NT2/D1 (cell line): ENCODE results near the gene DLK2.
"Not testable (repeated sequence)": the region's sequence is repeated elsewhere in the genome, so short reads cannot be mapped to it uniquely, and the experiment has no call there.

Source experiments
- DNase-seq: peaks from one replicate; pipeline ENCODE4 v3.0.0-alpha.2; 2011; ENCODE audit warnings: low read depth, low spot score
- H3K27me3 ChIP-seq: 2 replicates; pipeline ENCODE4 v1.6.0; 2011; ENCODE audit warnings: mild to moderate bottlenecking; ENCODE audit not compliant: insufficient read length, insufficient read depth
- H3K36me3 ChIP-seq: 2 replicates; pipeline ENCODE4 v1.6.1; 2011; ENCODE audit warnings: mild to moderate bottlenecking, low read length, mixed read lengths; ENCODE audit not compliant: insufficient read depth, insufficient read length
- H3K4me1 ChIP-seq: 2 replicates; pipeline ENCODE4 v1.5.1; 2011; ENCODE audit not compliant: insufficient read depth, insufficient read length
- H3K4me3 ChIP-seq: 2 replicates; pipeline ENCODE4 v1.5.1; 2011; ENCODE audit warnings: low read depth; ENCODE audit not compliant: insufficient read length
- H3K9ac ChIP-seq: 2 replicates; pipeline ENCODE4 v1.6.0; 2011; ENCODE audit warnings: low read depth; ENCODE audit not compliant: insufficient read length
- H3K9me3 ChIP-seq: 2 replicates; pipeline ENCODE4 v1.5.1; 2011; ENCODE audit warnings: mild to moderate bottlenecking, low read length; ENCODE audit not compliant: insufficient read depth
- SUZ12 ChIP-seq: IDR thresholded peaks from 2 replicates; pipeline ENCODE4 v1.6.1; 2011; ENCODE audit not compliant: insufficient read length, insufficient read depth; ENCODE audit errors: extremely low read depth
- YY1 ChIP-seq: IDR thresholded peaks from 2 replicates; pipeline ENCODE4 v1.6.1; 2011; ENCODE audit not compliant: insufficient read length, insufficient read depth
- ZNF274 ChIP-seq: IDR thresholded peaks from 2 replicates; pipeline ENCODE4 v1.6.1; 2011; ENCODE audit warnings: mild to moderate bottlenecking, low read depth, low read length

Gene DLK2

DNA sequence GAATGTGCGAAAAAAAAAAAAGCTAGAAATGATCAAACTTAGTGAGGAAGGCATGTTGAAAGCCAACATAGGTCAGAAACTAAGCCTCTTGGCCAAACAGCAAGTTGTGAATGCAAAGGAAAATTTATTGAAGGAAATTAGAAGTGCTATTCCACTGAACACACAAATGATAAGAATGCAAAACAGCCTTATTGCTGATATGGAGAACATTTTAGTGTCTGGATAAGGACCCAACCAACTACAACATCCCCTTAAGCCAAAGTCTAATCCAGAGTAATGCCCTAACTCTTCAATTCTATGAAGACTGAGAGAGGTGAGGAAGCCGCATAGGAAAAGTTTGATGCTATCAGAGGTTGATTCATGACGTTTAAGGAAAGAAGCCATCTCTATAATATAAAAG, 33.5 kb downstream of the DLK2 start:
- H3K27me3 ChIP-seq = no peaks in the 10 kb centered on the region
- no peak for DNase-seq
- no peak overlapping the region for H3K4me3 ChIP-seq
- TF ChIP-seq ZNF274 (no peak), SUZ12 (no peak), YY1 (no peak)
- peaks cover 10% of the 10 kb centered on the region; the same call in 1 of the 2 replicates for H3K9me3 ChIP-seq
- H3K4me1 ChIP-seq = no peaks in the 10 kb centered on the region
- H3K36me3 ChIP-seq = no peaks in the 10 kb centered on the region
- no peak overlapping the region for H3K9ac ChIP-seq

DNA sequence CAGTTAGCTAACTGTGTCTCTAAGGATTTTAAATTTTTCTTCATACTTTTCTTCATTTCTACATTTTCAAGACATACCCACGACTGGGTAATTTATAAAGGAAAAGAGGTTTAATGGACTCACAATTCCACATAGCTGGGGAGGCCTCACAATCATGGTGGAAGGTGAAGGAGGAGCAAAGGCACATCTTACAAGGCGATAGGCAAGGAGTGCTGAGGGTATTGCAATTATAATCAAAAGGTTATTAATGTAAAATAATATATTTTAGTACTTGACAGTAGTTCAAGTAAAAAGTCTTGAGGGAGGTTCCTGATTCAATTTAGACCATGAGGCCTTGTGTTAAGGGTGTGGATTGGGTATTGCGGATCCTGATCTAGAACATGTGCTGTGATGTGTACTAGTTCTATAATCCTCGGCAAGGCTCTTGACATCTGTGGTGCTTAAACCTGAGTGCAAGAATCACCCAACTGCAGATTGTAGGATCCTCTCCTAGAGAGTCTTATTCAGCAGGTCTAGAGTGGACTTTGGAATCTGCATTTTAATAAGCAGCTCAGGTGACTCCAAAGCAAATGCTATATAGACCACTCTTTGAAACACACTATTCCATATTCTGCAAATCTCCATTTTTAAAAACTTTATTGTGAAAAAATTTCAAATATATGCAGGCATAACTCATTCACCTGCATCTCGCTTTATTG, 35.2 kb downstream of the DLK2 start:
- no peak for TF ChIP-seq ZNF274
- TF ChIP-seq SUZ12 = no peak
- no peak for TF ChIP-seq YY1
- DNase-seq = no peak
- Histone ChIP-seq H3K4me1 (no peaks in the 10 kb centered on the region), H3K9ac (no peak overlapping the region), H3K27me3 (no peaks in the 10 kb centered on the region), H3K9me3 (peaks cover 4% of the 10 kb centered on the region; the same call in 1 of the 2 replicates), H3K36me3 (no peaks in the 10 kb centered on the region), H3K4me3 (no peak overlapping the region)

DNA sequence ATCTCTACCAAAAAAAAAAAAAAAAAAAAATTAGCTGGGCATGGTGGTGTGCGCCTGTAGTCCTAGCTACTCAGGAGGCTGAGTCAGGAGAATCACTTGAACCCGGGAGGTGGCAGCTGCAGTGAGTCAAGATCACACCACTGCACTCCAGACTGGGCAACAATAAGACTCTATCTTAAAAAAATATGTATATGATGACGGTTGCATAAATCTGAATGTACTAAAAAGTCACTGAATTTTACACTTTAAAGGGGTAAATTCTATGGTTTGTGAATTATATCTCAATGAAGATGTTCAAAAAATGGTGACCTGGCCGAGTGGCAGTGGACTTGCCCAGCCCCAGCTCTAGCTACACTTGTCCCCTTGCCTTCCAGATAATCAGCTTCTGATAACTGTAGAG, 38.4 kb downstream of the DLK2 start:
- TF ChIP-seq YY1 = no peak
- TF ChIP-seq ZNF274 = no peak
- TF ChIP-seq SUZ12 = no peak
- Histone ChIP-seq H3K9ac (no peak overlapping the region), H3K27me3 (no peaks in the 10 kb centered on the region)

DNA sequence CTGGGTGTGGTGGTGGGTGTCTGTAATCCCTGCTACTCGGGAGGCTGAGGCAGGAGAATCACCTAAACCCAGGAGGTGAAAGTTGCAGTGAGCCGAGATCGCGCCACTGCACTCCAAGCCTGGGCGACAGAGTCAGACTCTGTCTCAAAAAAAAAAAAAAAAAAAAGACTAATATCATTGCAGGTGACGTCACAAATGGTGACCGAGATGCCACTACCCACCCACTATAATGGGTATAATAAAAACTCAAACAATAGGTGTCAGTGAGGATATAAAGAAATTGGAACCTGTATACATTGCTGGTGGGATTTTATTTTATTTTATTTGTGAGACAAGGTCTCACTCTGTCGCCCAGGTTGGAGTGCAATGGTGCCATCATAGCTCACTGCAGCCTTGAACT, 40.1 kb downstream of the DLK2 start:
- H3K4me3 ChIP-seq, H3K36me3 ChIP-seq, H3K4me1 ChIP-seq, DNase-seq, H3K27me3 ChIP-seq, H3K9me3 ChIP-seq, H3K9ac ChIP-seq: not testable (repeated sequence)

More for the DNA sequence above, 38.4 kb downstream of the DLK2 start:
- H3K36me3 ChIP-seq = no peaks in the 10 kb centered on the region
- H3K4me1 ChIP-seq = no peaks in the 10 kb centered on the region
- peaks cover 7% of the 10 kb centered on the region; the same call in 1 of the 2 replicates for H3K9me3 ChIP-seq
- no peak for DNase-seq
- H3K4me3 ChIP-seq = no peak overlapping the region

DNA sequence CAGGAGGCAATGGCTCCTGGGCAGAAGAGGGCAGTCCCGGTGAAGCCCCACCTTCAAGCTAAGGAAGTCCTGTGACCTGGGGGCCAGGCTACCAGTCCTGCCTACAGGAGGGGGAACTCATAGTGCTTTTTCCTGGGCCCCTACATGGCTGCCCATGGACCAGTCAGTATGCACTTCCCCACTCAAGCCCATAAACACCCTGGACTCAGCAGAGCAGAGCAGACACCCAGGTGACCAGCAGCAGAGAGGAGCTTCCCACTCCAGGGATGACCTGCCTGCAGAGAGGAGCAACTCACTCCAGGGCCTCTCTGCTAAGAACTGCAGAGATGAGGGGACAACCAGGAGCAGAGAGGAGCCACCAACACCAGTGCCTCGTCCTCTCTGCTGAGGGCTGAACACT, 42.3 kb downstream of the DLK2 start:
- no peaks in the 10 kb centered on the region for H3K4me1 ChIP-seq
- H3K9me3 ChIP-seq = peaks cover 7% of the 10 kb centered on the region; the same call in 1 of the 2 replicates
- no peak overlapping the region for H3K4me3 ChIP-seq
- no peaks in the 10 kb centered on the region for H3K27me3 ChIP-seq
- DNase-seq = no peak
- H3K9ac ChIP-seq = no peak overlapping the region
- TF ChIP-seq SUZ12 (no peak), ZNF274 (no peak), YY1 (no peak)
- no peaks in the 10 kb centered on the region for H3K36me3 ChIP-seq

DNA sequence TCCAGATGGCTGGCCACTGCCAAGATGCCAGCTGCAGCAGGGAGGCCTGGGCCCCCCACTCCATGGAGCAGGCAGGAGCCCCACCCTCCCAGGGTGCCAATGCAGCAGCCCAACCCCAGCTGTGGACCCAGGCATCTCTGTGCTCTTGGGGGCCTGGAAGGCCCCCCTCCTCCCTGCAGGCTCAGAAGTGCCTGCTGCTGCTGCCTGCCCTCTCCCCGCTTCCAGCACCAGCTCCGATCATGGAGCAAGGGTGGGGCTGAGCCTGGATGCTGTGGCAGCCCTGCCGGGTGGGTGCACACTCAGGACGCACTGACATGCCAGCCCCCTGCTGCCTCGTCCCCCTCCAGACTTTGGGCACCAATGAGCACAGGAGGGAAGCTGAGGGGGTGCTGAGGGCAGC, 42.8 kb downstream of the DLK2 start:
- no peak for DNase-seq
- Histone ChIP-seq H3K4me3 (no peak overlapping the region), H3K27me3 (no peaks in the 10 kb centered on the region), H3K36me3 (no peaks in the 10 kb centered on the region), H3K9me3 (peaks cover 7% of the 10 kb centered on the region; the same call in 1 of the 2 replicates), H3K4me1 (no peaks in the 10 kb centered on the region), H3K9ac (no peak overlapping the region)
- TF ChIP-seq YY1 = no peak
- no peak for TF ChIP-seq ZNF274
- TF ChIP-seq SUZ12 = no peak

DNA sequence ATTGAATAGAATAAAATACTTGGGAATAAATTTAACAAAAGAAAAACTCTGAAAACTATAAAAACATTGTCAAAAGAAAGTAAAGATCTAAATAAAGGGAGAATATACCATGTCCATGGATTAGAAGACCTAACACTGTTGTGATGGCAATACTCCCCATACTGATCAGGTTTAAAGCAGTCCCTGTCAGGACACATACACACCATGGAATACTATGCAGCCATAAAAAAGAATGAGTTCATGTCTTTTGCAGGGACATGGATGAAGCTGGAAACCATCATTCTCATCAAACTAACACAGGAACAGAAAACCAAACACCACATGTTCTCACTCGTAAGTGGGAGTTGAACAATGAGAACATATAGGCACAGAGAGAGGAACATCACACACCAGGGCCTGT, 44.6 kb downstream of the DLK2 start:
- H3K4me3 ChIP-seq, H3K9ac ChIP-seq, H3K27me3 ChIP-seq, H3K36me3 ChIP-seq, H3K4me1 ChIP-seq, H3K9me3 ChIP-seq, DNase-seq: not testable (repeated sequence)

DNA sequence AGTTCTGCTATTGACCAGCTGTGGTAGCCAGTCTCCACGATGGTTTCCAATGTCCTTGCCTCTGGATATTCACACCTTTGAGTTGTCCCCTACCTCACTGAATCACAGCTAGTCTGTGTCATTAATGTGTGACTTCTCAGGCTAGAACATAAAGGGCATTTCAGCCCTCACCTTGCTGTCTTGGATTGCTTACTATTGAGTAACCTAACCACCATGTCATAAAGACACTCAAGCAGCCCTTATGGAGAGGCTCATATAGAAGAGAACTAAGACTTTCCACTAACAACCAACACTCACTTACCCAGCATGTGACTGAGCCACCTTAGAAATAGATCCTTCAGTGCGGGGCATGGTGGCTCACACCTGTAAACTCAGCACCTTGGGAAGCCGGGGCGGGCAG, 47.1 kb downstream of the DLK2 start:
- no peak overlapping the region for H3K4me3 ChIP-seq
- no peak for TF ChIP-seq SUZ12
- TF ChIP-seq YY1 = no peak
- no peak for TF ChIP-seq ZNF274
- no peaks in the 10 kb centered on the region for H3K36me3 ChIP-seq
- no peaks in the 10 kb centered on the region for H3K27me3 ChIP-seq
- peaks cover 4% of the 10 kb centered on the region; the same call in 1 of the 2 replicates for H3K9me3 ChIP-seq
- H3K9ac ChIP-seq = no peak overlapping the region
- no peak for DNase-seq
- H3K4me1 ChIP-seq = no peaks in the 10 kb centered on the region
